ENCODE data around the gene DNAJC30.

Gene DNAJC30

GRCh38 chr7:73642834-73643233 is 40.4 kb downstream of the DNAJC30 start:
- no peaks in the 10 kb centered on the region for H3K79me2 ChIP-seq
- no peaks in the 10 kb centered on the region for H3K9me3 ChIP-seq (ENCODE audit: control insufficient read depth, low read length)
- no peak overlapping the region for H3K4me3 ChIP-seq (ENCODE audit: low read depth, low read length)
- no peak overlapping the region for H3K9ac ChIP-seq
- H3K27ac ChIP-seq, result no peak overlapping the region
- H3K4me1 ChIP-seq, result no peaks in the 10 kb centered on the region
- no peak overlapping the region for H2AFZ ChIP-seq
- H3K36me3 ChIP-seq (ENCODE audit: control insufficient read depth, insufficient read depth, low read length), result no peaks in the 10 kb centered on the region
- no peak for TF ChIP-seq CTCF (IDR thresholded peaks at IDR 0.05)
- H3K27me3 ChIP-seq (ENCODE audit: control insufficient read depth, insufficient read depth, low read length), result no peaks in the 10 kb centered on the region
- H3K4me2 ChIP-seq (ENCODE audit: low read length), result no peak overlapping the region

- no peak overlapping the region for H3K4me3 ChIP-seq (ENCODE audit: low read depth, low read length)
- H2AFZ ChIP-seq, result no peak overlapping the region
- no peak overlapping the region for H3K27ac ChIP-seq
- H3K79me2 ChIP-seq, result no peaks in the 10 kb centered on the region
- H3K27me3 ChIP-seq (ENCODE audit: control insufficient read depth, insufficient read depth, low read length), result no peaks in the 10 kb centered on the region
- no peak overlapping the region for H3K9ac ChIP-seq
- no peaks in the 10 kb centered on the region for H3K4me1 ChIP-seq
- no peaks in the 10 kb centered on the region for H3K9me3 ChIP-seq (ENCODE audit: control insufficient read depth, low read length)
- H3K36me3 ChIP-seq (ENCODE audit: control insufficient read depth, insufficient read depth, low read length), result no peaks in the 10 kb centered on the region
- no peak overlapping the region for H3K4me2 ChIP-seq (ENCODE audit: low read length)
- no peak for TF ChIP-seq CTCF (IDR thresholded peaks at IDR 0.05)
Observed at GRCh38 chr7:73638911-73639310, 44.3 kb downstream of the DNAJC30 start.

GRCh38 chr7:73635428-73636200 is 47.6 kb downstream of the DNAJC30 start:
- H3K9me3 ChIP-seq (ENCODE audit: control insufficient read depth, low read length), result no peaks in the 10 kb centered on the region
- TF ChIP-seq CTCF (IDR thresholded peaks at IDR 0.05), result no peak
- no peak overlapping the region for H3K4me2 ChIP-seq (ENCODE audit: low read length)
- H3K9ac ChIP-seq, result no peak overlapping the region
- no peaks in the 10 kb centered on the region for H3K4me1 ChIP-seq
- H3K27me3 ChIP-seq (ENCODE audit: control insufficient read depth, insufficient read depth, low read length), result no peaks in the 10 kb centered on the region
- H3K79me2 ChIP-seq, result no peaks in the 10 kb centered on the region
- H3K27ac ChIP-seq, result no peak overlapping the region
- no peak overlapping the region for H3K4me3 ChIP-seq (ENCODE audit: low read depth, low read length)
- H3K36me3 ChIP-seq (ENCODE audit: control insufficient read depth, insufficient read depth, low read length), result no peaks in the 10 kb centered on the region
- no peak overlapping the region for H2AFZ ChIP-seq

- Histone ChIP-seq H3K9ac (no peak overlapping the region), H3K36me3 (ENCODE audit: control insufficient read depth, insufficient read depth, low read length) (no peaks in the 10 kb centered on the region), H3K4me1 (no peaks in the 10 kb centered on the region), H3K27me3 (ENCODE audit: control insufficient read depth, insufficient read depth, low read length) (no peaks in the 10 kb centered on the region), H3K4me3 (ENCODE audit: low read depth, low read length) (no peak overlapping the region), H3K4me2 (ENCODE audit: low read length) (no peak overlapping the region), H2AFZ (no peak overlapping the region), H3K79me2 (no peaks in the 10 kb centered on the region), H3K27ac (no peak overlapping the region), H3K9me3 (ENCODE audit: control insufficient read depth, low read length) (no peaks in the 10 kb centered on the region)
- no peak for TF ChIP-seq CTCF (IDR thresholded peaks at IDR 0.05)
Observed at GRCh38 chr7:73633844-73634243, 49.4 kb downstream of the DNAJC30 start.

GRCh38 chr7:73633323-73633722 is 49.9 kb downstream of the DNAJC30 start:
- H3K9ac ChIP-seq, result no peak overlapping the region
- H3K4me3 ChIP-seq (ENCODE audit: low read depth, low read length), result no peak overlapping the region
- H3K27ac ChIP-seq, result no peak overlapping the region
- no peaks in the 10 kb centered on the region for H3K79me2 ChIP-seq
- H3K9me3 ChIP-seq (ENCODE audit: control insufficient read depth, low read length), result no peaks in the 10 kb centered on the region
- H3K36me3 ChIP-seq (ENCODE audit: control insufficient read depth, insufficient read depth, low read length), result no peaks in the 10 kb centered on the region
- TF ChIP-seq CTCF (IDR thresholded peaks at IDR 0.05), result no peak
- no peaks in the 10 kb centered on the region for H3K4me1 ChIP-seq
- no peak overlapping the region for H2AFZ ChIP-seq
- no peaks in the 10 kb centered on the region for H3K27me3 ChIP-seq (ENCODE audit: control insufficient read depth, insufficient read depth, low read length)
- no peak overlapping the region for H3K4me2 ChIP-seq (ENCODE audit: low read length)
